Mesangial cell (primary cell): ENCODE data around the gene AARSD1. TPM values are rescaled to one million over a fixed set of nuclear protein-coding genes. Genes with fewer than 3 reads are reported as not detected.

Experiments
- total RNA-seq: library from RNA; depleted of rRNA; stranded (reverse); fragments of >200 nt; gene quantifications from 2 replicates; pipeline ENCODE4 v1.2.3, GENCODE V29; 2015

AARSD1 gene
- 22.8 and 30.0 TPM in 2 replicates for total RNA-seq

DNA sequence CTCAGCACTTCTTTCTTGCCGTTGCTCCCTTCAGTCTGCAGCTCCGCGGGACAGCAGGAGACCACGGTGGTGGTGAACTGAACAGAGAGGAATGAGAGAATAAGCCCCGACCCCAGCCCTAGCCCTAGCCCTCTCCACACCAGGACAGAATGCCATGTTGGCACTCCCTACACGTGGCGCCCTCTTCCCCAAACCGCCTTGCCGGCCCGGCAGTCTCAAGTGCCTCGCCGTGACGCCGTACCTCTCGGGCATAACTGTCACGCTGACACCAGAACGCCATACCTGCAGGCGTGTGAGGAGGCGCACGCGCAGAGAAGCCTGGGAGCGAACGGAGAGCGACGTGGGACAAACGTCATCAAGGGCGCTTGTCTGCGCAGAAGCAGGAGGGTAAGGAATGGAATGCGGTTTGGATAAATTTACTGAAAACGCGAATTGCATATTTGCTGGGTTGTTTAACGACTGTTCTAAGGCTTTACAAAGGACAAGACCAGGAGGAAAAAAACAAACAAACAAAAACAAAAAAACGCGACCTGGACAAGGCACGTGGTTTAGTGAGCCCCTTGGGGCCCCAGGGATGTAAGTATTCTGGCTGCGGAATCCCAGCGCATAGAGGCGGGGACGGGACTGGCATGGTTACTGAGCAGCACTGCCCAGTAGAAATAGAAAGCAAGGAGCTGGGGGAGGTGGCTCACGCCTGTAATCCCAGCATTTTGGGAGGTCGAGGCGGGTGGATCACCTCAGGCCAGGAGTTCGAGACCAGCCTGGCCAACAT, at the start of gene AARSD1:
Gene AARSD1 (minus strand): TSS at position 294 of the 772 bp plus-strand sequence. CDS start 14 bp downstream, at position 280.

DNA sequence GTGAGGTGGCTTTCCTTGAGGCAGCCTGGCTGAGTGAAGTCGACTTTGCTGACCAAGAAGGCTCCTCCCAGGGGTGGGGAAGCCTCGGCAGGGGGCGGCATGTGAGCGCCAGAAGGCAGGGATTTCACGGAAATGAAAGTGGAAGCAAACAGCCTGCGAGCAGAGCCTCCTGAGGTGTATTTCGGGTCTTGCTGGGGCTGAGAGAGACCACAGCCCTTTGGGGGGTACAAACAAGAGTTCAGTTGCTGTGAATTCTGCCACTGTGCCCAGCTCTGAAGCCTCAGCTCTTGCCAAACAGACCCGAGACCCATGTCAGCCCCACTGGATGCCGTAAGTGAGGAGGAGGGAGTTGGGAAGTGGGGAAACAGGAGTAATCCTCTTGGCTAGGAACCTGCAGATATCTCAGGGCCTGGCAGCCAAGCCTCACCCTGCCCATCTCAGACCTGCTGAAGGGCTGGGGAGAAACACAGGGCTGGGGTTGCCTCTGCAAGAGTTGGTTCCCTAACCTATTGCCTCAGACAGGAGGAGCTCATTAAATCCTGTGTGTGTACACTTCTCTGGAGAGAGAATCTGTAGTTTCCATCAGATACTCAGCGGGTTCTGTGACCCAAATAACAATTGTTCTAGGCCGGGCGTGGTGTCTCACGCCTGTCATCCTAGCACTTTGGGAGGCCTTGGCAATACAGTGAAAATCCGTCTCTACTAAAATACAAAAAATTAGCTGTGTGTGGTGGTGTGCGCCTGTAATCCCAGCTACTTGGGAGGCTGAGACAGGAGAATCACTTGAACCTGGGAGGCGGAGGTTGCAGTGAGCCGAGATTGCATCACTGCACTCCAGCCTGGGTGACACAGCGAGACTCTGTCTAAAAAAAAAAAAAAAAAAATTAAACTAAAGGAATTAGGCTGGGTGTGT, 42.6 kb upstream of the AARSD1 start, which contains the start of gene IFI35:
Gene IFI35 (plus strand): TSS at position 146 of the 913 bp plus-strand sequence. CDS start 164 bp downstream, at position 310.

DNA sequence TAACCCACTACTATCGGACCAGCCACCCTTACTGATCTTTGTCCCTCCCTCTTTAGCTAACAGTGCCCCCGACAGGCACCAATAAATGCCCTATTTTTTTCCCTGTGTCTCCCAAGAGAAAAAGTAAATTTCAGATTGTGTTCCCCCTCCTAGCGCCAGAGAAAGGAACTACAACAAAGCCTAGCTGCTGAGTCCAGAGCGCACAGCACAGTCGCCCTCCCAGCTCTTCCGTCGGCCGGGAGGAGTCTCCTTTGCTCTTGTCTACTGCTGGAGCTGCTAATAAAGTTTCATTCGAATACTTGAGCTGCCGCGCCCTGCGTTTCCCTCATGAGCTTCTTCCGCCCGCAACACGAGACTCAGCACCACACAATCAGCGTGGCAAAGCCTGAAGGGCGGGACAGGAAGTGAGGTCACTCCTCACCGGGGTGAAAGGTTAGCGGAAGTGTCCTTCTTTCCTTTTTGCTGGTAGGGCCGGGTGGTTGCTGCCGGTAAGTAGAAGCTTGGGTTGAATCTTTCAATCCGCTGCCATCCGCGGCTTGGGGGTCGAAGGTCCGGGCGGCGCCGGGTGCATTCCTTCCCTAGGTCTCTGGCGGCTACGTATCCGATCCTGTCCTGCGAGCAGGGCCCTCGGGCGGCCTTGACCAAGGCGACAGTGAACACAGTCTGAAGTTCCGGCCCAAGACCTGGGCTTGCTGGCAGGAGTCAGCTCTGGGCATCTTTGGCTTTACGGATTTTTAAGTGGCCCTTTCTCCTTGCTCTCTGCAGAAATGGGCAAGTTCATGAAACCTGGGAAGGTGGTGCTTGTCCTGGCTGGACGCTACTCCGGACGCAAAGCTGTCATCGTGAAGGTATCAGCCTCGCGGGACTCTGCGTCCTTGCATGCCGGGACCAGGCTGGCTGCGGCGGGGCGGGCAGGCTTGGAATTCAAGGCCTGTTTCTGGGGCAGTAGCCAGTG, 34.0 kb upstream of the AARSD1 start, which contains the start of gene RPL27:
Gene RPL27 (plus strand): TSS at position 436 of the 955 bp plus-strand sequence. CDS start 332 bp downstream, at position 768.

DNA sequence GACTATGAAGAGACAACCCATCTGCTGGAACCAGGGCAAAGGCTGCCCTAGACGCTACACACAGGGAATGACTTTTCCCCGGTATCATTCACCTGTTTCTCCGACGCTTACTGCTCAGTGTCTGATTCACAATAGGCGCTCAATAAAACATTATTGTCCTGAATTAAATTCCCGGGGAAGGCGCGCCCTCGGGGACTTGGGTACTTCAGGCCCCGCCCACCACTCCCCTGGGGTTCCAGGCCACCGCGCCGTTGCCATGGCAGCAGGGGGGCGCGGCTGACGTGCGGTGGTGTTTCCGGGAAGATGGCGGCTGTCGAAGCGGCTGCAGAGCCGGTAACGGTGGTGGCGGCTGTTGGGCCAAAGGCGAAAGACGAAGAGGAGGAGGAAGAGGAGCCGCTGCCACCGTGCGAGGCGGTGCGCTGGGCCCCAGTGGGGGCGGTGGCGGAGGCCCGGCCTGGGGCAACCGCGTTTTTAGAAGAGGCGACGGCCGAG, 16.1 kb upstream of the AARSD1 start, which contains the start of gene RUNDC1:
Gene RUNDC1 (plus strand): TSS at position 292 of the 492 bp plus-strand sequence. CDS start 12 bp downstream, at position 304.

DNA sequence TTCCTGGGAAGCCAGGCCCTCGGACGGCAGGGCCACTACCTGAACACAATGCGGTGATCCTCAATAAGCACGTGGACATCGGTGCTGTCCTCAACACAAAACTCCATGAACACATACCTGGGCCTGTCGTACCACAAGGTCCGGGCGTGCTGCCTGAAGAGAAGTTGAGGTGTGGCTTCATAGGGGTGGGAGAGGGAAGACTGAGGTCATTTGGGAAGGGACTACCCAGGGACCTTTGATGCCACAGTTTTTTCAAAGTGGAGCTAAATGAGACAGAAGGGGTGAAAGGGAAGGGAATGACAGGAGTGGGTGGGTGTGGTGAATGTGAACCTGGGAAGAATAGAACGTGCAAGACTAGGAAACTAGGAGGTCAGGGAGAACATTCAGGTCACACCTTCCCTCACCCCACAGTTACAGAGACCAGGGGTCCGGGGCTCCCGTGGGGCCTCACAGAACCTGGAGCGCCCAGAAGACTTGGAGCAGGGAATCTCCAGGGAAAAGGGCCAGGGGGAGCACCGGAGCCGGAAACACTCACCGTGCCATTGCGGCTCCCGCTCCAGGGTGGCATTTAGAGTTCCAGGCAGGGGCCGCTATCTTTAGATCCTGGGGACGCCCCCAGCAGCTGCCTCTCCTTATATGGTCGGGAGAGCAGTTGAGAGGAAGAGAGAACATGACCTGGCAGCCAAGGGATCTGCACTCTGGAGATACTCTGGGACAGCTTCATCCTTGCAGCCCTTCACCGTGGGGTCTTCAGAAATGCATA, 15.4 kb upstream of the AARSD1 start, which contains the start of gene PTGES3L:
Gene PTGES3L (minus strand): TSS at position 570 of the 763 bp plus-strand sequence. CDS start 27 bp downstream, at position 543.

Other genes starting within 250 kb of the AARSD1 start
- 5.2 and 15.0 TPM in 2 replicates for gene EZH1, start 219.4 kb downstream of the AARSD1 start, total RNA-seq
- gene RAMP2, start 203.2 kb downstream of the AARSD1 start, total RNA-seq, result 5.1 TPM in 2 replicates
- 123 and 129 TPM in 2 replicates for gene VPS25, start 191.0 kb downstream of the AARSD1 start, total RNA-seq
- 4.8 and 6.7 TPM in 2 replicates for gene WNK4, start 183.8 kb downstream of the AARSD1 start, total RNA-seq
- gene COA3, start 165.8 kb downstream of the AARSD1 start, total RNA-seq, result 73.0 and 80.6 TPM in 2 replicates
- not detected in 2 replicates for gene CNTD1, start 165.6 kb downstream of the AARSD1 start, total RNA-seq
- gene BECN1, start 140.2 kb downstream of the AARSD1 start, total RNA-seq, result 103 and 170 TPM in 2 replicates
- gene PSME3, start 131.1 kb downstream of the AARSD1 start, total RNA-seq, result 77.8 and 137 TPM in 2 replicates
- gene AOC2, start 119.9 kb downstream of the AARSD1 start, total RNA-seq, result 0.65 and 0.89 TPM in 2 replicates
- gene AOC3, start 113.3 kb downstream of the AARSD1 start, total RNA-seq, result 0.38 TPM in 1 of 2 replicates, not detected in the other
- not detected in 2 replicates for gene G6PC1, start 63.7 kb downstream of the AARSD1 start, total RNA-seq
- gene PTGES3L, start 15.6 kb upstream of the AARSD1 start, total RNA-seq, result 1.3 and 2.9 TPM in 2 replicates
- 6.4 and 9.0 TPM in 2 replicates for gene RUNDC1, start 16.1 kb upstream of the AARSD1 start, total RNA-seq
- gene RPL27, start 34.0 kb upstream of the AARSD1 start, total RNA-seq, result 1,263 and 1,290 TPM in 2 replicates
- 14.8 and 42.2 TPM in 2 replicates for gene IFI35, start 42.3 kb upstream of the AARSD1 start, total RNA-seq
- 162 and 328 TPM in 2 replicates for gene VAT1, start 57.9 kb upstream of the AARSD1 start, total RNA-seq
- 0.33 and 1.0 TPM in 2 replicates for gene RND2, start 60.8 kb upstream of the AARSD1 start, total RNA-seq
- 4.8 and 25.1 TPM in 2 replicates for gene BRCA1, start 160.9 kb upstream of the AARSD1 start, total RNA-seq
- 31.0 and 53.1 TPM in 2 replicates for gene NBR1, start 206.8 kb upstream of the AARSD1 start, total RNA-seq
- gene TMEM106A, start 247.4 kb upstream of the AARSD1 start, total RNA-seq, result 3.7 and 6.3 TPM in 2 replicates